HepG2 (cell line): Measurements from ENCODE around the gene SUPT4H1. TPM values are rescaled to one million over a fixed set of nuclear protein-coding genes. Genes with fewer than 3 reads are reported as not detected.
A peak's percentile ranks its signal among the peaks of the same experiment; 100 is the strongest.

ENCODE experiments used
- FOXM1 ChIP-seq: sonication (generic); formaldehyde crosslinking; IDR thresholded peaks from 2 replicates; pipeline ENCODE4 v1.5.0; 2020; ENCODE audit warnings: missing genetic modification reagents
- STAG1 ChIP-seq: sonication (generic); formaldehyde crosslinking; IDR thresholded peaks from 2 replicates; pipeline ENCODE4 v1.4.0; 2020; ENCODE audit warnings: missing genetic modification reagents
- TOE1 ChIP-seq: sonication (generic); formaldehyde crosslinking; IDR thresholded peaks from 2 replicates; pipeline ENCODE4 v1.4.0; 2020; ENCODE audit warnings: mild to moderate bottlenecking, missing genetic modification reagents
- ZBTB1 ChIP-seq: sonication (generic); formaldehyde crosslinking; IDR thresholded peaks from 2 replicates; pipeline ENCODE4 v1.4.0; 2020; ENCODE audit warnings: missing genetic modification reagents, borderline replicate concordance
- ZBTB3 ChIP-seq: sonication (generic); formaldehyde crosslinking; IDR thresholded peaks from 2 replicates; pipeline ENCODE4 v1.4.0; 2020; ENCODE audit warnings: low read depth, mild to moderate bottlenecking, moderate library complexity, missing genetic modification reagents, borderline replicate concordance
- ZNF280D ChIP-seq: sonication (generic); formaldehyde crosslinking; IDR thresholded peaks from 2 replicates; pipeline ENCODE4 v1.5.1; 2020; ENCODE audit warnings: mild to moderate bottlenecking, missing genetic modification reagents
- polyA plus RNA-seq, 8 experiments: library from polyadenylated mRNA; depleted of rRNA in 3 of 8; stranded (reverse) in 7 of 8; unstranded in 1 of 8; fragments of >200 nt; fragmentation: Illumina TruSeq in 4 of 8; extraction: Trizol in 4 of 8; gene quantifications; 2 replicates each; pipeline versions ENCODE4 v1.2.1 to v1.2.3, GENCODE V29; 2011 to 2016; ENCODE audit warnings: low read depth in 4 of 8, missing spikeins in 1 of 8, mixed read lengths in 1 of 8; ENCODE audit not compliant: insufficient read depth in 1 of 8
- total RNA-seq, 5 experiments: library from RNA; depleted of rRNA; stranded (reverse); fragments of >200 nt; fragmentation: Illumina TruSeq; extraction: Trizol; gene quantifications; 2 replicates each; pipeline ENCODE4 v1.2.3, GENCODE V29; 2016; ENCODE audit warnings: low read depth in 1 of 5
- TF ChIP-seq, protein P1 (sequence below): sonication (generic); formaldehyde crosslinking; IDR thresholded peaks from 2 replicates; pipeline ENCODE4 v1.4.0; 2020; ENCODE audit warnings: missing genetic modification reagents, borderline replicate concordance

SUPT4H1 gene
- total and polyA plus RNA-seq, 2 of the 13 experiments (the other 11 are each of a cell fraction or from before 2014, with no cell fraction given), result 155 to 244 TPM

GRCh38 chr17:58325289-58325726 is 26.7 kb downstream of the SUPT4H1 start (continued):
- TF ChIP-seq ZNF280D (CRISPR knock-in tag) (no peak), ZBTB3 (CRISPR knock-in tag) (no peak), FOXM1 (CRISPR knock-in tag) (no peak), ZBTB1 (CRISPR knock-in tag) (no peak), TOE1 (CRISPR knock-in tag) (no peak), STAG1 (CRISPR knock-in tag) (0 out of 2 replicates have a peak, but pooled peaks have one; percentile 8)
- TF ChIP-seq, protein P1, sequence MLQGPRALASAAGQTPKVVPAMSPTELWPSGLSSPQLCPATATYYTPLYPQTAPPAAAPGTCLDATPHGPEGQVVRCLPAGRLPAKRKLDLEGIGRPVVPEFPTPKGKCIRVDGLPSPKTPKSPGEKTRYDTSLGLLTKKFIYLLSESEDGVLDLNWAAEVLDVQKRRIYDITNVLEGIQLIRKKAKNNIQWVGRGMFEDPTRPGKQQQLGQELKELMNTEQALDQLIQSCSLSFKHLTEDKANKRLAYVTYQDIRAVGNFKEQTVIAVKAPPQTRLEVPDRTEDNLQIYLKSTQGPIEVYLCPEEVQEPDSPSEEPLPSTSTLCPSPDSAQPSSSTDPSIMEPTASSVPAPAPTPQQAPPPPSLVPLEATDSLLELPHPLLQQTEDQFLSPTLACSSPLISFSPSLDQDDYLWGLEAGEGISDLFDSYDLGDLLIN (CRISPR knock-in tag), result no peak
